HG03196 (cell line): ENCODE data around the gene GPR179.

Source experiments
- ATAC-seq: cut with Tn5 transposase; IDR thresholded peaks from one replicate; pipeline ENCODE4 v1.9.1; 2021; ENCODE audit not compliant: unreplicated experiment

The GPR179 gene, protein sequence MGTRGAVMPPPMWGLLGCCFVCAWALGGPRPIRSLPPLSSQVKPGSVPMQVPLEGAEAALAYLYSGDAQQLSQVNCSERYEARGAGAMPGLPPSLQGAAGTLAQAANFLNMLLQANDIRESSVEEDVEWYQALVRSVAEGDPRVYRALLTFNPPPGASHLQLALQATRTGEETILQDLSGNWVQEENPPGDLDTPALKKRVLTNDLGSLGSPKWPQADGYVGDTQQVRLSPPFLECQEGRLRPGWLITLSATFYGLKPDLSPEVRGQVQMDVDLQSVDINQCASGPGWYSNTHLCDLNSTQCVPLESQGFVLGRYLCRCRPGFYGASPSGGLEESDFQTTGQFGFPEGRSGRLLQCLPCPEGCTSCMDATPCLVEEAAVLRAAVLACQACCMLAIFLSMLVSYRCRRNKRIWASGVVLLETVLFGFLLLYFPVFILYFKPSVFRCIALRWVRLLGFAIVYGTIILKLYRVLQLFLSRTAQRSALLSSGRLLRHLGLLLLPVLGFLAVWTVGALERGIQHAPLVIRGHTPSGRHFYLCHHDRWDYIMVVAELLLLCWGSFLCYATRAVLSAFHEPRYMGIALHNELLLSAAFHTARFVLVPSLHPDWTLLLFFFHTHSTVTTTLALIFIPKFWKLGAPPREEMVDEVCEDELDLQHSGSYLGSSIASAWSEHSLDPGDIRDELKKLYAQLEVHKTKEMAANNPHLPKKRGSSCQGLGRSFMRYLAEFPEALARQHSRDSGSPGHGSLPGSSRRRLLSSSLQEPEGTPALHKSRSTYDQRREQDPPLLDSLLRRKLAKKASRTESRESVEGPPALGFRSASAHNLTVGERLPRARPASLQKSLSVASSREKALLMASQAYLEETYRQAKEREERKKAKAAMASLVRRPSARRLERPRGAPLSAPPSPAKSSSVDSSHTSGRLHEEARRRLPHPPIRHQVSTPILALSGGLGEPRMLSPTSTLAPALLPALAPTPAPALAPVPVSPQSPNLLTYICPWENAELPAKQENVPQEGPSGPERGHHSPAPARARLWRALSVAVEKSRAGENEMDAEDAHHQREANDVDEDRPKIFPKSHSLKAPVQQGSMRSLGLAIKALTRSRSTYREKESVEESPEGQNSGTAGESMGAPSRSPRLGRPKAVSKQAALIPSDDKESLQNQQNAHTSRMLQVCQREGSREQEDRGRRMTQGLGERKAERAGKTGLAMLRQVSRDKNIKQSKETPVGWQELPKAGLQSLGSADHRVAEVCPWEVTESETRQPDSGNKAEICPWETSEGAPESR (N-terminal part only)

DNA sequence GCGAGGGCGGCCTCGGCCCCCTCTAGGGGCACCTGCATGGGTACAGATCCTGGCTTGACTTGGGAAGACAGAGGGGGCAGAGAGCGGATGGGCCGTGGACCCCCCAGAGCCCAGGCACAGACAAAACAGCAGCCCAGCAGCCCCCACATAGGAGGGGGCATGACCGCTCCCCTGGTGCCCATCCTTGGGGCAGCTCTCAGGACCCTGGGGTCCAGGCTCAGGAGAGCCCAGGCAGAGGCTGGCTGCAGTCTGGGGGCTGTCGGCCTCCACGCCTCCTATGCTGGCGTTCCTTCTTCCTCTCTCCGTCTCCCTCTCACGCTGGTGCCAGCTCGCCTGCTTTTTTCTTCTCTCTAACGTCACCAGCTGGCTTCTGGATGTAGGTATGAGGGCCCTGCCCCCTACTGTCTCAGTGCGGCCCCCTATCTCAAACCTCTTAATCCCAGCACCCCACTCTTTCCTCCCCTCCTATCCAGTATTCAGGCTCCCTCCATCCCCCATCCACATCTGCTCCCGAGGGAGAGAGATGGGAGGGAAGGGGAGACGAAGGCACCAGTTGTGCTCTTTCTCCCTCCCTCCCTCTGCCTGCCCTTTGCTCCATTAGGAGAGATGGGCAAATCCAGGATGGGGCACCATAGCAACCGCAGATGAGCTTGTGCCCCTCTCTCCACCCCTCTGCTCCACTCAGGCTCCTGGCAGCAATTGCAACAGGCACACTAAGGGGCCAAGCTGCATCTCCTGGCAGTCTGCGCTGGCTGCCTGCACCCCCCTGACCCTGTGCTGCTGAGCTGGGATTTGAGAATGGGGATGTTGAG is at the start of gene GPR179:
Gene GPR179, minus strand, starts transcription at position 349 of the 812 bp plus-strand sequence. Its CDS starts 167 bp downstream, at position 182.
- ATAC-seq, result no peak

DNA sequence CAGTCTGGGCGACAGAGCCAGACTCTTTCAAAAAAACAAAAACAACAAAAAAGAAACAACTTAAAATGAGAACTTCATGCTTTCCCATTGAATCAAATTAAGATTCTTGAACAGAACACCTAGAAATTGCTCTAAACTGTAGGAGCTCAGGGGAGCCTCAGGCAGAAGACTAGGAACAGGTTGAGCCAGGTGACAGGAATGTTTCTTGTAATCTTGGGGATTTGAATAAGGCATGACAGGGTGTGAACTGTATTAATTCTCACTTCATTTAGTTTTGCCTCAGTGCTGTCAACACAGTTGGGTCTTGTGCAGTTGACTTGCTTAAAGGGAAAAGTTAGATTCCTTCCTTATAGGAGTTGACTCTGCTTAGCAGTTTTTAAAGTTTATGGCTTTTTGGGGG is 35.7 kb upstream of the GPR179 start:
- no peak for ATAC-seq

DNA sequence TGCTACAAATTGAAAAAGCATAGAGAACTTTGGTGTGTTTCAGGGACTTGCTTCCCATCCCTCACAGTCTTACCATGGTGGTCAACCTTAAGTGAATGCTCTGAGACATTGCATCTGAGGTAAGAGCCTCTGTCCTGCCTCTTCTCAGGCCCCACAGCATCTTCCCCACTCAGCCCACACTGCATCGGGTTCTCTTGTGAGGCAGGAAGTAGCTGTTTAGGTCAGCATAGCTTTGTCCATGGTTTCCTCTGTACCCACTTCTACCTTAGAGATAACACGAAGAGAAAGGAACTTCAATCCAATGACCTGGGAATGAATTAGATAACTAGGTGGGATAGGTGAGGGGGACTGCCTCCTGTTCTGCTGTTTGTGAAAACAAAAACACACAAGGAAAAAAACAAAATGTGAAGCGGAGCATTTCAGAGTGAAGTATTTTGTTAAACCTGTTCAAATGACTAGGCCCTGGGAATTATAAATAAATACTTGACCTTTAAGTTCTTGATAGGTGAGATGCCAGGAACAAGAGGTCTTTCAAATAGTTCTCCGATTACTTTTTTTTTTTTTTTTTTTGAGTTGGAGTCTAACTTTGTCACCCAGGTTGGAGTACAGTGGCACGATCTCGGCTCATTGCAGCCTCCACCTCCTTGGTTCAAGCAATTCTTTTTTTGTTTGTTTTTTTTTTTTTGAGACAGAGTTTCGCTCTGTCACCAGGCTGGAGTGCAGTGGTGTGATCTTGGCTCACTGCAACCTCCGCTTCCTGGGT is 25.5 kb upstream of the GPR179 start:
- ATAC-seq, result no peak

DNA sequence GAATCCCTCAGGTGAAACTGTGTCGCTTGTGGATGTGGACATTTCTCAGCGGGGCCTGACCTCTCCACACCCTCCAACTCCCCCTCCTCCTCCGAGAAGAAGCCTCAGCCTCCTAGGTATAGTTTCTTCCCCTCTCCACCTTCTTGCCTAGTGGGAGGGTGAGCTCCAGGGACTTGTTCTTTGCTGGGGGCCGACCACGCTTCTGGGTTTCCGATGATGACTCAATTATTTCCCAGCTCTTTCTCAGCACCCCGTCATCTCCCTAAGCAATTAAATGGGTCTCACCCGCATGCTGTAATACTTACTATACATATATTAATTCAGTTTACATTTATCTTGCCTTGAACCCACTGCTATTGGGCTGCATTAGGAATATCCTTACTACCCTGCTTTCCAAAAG is 21.0 kb upstream of the GPR179 start:
- ATAC-seq, result no peak

DNA sequence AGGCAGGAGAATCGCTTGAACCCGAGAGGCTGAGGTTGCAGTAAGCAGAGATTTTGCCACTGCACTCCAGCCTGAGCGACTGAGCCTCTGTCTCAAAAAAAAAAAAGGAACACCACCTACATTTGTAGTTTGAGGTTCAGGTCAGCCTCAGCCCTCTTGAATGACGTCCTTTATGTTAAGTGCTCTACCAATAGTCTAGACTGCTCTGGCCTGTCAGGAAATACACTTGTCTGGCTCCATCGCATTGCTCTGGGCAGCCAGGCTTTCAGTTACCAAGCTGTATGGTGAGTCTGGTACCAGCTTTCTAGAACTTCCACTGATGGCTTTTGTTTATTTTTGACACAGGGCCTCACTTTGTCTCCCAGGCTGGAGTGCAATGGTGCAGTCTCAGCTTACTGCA is 19.3 kb upstream of the GPR179 start:
- no peak for ATAC-seq

DNA sequence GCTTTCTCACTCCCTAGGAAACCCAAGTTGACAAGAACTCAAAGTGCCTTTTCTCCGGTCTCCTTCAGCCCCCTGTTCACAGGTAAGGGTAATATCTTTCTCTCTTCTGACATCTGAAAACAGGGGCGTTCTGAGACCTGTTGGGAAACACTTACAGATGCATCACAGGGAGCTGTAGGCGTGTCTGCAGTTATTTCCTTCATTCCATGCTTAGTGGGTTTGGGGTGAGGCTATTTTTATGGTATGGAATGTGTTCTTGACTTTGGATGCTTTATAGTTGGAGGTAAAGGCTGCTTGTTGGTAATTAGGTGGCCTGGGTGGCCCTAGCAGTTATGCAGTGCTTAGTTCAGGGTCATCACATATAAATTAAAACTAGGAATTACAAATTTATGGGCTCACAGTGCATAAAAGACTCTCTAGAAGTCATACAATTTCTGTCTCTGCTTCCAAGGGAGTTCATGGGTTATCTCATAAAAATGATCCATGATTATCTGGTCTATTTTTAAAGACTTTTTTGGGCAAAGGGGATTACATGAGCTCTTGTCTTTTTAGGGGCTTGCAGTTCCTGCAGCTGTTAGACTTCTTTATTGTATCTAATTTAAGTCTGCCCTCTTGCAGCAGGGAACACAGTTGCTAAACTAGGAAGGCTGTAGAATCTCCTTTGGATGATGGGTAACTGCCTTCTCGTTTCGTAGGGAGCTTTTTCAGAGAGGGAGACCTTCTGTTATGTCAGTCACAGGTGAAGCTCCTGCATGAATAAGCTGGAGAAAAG is 18.1 kb upstream of the GPR179 start:
- no peak for ATAC-seq

DNA sequence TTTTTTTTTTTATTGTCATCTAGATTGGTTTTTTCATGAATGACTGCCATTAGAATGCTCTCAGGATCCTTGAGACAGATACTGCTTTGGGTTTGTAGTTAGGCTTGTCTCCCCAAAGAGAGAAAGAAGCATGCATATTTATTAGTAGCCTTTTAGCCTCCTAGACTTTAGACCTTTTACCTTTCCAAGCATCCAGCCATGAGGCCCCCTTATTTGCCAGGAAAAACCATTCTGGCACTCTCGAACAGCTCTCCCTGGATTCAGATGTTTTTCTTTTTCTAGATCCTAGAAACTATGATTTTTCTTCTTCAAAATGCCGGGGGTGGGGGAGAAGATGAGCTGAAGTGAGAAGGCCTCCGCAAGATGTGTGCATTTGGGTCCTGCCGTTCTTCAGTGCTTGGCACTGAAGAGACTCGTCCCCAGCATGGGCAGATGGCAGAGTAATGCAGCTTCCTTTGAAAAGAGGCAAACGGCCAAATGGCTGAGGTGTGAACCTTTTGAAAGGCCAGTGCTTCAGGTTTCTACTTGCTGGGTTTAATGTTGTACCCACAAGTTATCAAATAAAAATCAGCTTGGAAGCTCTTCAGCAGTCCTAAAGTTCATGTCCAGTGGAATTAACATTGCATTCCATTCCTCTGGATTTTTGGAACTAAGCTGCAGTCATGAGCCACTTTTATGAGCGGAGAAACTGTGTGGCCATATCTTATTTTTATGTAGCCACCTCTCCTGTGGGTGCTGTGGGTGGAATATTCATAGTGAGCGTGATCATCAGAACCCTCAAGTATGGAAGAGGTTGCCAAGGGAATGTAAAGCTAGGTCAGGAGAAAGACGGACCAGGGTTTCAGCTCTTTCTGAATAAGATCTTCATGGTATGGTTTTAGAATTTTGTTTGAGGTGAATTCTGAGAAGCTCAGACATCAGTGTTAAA is 15.1 kb upstream of the GPR179 start:
- no peak for ATAC-seq

DNA sequence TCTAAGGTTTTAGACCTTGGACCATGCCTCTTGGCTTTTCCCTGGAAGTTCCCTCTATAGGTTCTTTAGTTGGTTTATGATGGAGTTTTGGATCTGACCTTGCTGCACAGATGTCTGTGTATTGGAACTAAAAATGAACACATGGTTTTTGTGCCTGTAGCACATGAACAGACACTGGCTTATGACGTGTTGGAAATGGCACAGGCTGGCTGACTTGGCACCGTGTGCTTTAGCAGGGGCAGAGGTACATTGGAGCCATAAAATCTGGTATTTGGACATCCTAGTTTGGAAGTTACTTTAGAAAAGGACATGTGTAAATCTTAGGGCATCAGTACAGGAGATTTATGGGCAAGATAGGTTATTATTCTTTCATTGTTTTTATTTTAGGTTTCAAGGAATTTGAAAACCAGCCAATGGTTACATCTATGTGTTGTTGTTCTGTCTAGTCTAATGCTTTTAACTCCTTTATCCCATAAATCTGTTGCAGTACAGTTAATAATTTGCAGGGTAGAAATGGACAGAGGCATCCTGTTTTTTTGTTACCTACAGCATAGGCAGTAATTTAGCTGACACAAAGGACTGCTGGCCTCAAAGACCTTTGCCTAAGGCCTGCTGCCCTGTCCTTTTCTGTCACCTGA is 13.8 kb upstream of the GPR179 start:
- ATAC-seq, result no peak

DNA sequence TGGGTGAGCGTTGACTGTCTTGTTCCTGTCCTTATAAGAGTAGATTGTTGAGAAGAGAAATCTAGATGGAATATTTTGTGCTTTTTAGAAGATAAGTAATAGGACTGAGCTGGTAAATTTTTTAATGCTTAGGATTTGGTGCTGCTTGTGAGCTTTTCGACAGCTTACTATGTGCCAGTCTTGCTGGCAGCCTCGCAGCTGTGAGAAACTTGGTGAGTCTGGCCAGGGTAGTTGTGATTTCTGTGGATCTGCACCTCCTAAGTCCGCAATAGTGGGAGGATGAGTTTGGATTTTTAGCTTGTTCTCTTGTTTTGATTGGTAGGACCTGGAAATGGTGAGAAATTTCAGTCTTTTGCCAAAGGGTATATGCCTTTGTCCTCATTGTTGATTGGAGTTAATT is 11.5 kb upstream of the GPR179 start:
- ATAC-seq, result no peak

DNA sequence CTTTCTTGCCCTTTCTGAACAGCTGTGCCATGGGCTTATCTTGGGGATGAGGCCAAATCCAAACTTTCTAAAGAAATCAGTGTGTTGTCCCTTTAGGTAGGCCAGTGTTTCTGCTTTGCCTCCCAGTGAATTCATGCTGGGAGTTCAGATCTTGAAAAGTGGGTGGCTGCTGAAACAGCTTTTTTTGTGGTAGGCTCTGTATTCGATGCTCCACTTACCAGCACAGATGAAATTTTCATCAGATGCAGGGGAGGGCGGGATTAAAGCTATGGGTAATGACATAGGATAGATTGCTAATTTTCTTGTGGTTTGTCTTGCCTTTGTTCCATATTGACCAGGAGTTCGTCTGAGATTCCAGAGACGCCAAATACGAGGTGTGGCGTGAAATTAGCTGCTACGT is 10.7 kb upstream of the GPR179 start:
- ATAC-seq, result no peak

DNA sequence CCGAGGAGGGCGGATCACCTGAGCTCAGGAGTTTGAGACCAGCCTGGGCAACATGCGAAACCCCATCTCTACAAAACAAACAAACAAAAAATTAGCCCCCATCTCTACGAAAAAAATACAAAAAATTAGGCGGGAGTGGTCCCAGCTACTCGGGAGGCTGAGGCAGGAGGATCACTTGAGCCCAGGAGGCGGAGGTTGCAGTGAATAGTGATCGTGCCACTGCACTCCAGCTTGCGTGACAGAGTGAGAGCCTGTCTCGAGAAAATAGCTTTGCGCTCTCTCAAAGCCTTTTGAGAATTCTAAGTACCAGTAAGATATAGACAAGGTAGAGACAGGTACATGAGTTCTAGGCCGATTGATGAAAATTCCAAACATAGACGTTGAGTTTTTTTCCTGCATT is 9.9 kb upstream of the GPR179 start:
- ATAC-seq, result no peak

DNA sequence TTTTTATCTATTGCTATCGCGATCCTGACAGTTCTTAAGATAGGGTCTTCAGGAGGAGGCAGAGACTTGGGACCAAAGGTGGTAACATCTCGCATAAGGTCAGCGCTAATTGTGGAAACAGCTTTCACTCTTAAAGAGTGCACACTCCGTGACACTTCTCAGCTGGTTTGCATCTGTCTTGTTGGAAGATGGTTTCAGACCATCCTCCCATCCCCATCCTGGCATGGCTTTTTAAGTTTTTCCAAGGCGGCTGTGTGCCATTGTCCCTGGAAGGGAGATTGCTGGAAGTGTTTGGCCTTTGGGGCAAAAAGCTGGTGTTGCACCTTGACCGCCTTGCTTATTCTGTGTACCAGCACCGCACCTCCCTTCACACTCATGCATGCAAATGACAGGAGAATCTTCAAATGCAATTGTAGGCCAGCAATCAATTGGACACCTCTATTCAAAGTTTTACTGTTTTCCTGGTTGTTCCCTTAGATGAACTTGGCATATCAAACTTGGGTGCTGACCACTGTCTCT is 9.4 kb upstream of the GPR179 start:
- no peak for ATAC-seq

DNA sequence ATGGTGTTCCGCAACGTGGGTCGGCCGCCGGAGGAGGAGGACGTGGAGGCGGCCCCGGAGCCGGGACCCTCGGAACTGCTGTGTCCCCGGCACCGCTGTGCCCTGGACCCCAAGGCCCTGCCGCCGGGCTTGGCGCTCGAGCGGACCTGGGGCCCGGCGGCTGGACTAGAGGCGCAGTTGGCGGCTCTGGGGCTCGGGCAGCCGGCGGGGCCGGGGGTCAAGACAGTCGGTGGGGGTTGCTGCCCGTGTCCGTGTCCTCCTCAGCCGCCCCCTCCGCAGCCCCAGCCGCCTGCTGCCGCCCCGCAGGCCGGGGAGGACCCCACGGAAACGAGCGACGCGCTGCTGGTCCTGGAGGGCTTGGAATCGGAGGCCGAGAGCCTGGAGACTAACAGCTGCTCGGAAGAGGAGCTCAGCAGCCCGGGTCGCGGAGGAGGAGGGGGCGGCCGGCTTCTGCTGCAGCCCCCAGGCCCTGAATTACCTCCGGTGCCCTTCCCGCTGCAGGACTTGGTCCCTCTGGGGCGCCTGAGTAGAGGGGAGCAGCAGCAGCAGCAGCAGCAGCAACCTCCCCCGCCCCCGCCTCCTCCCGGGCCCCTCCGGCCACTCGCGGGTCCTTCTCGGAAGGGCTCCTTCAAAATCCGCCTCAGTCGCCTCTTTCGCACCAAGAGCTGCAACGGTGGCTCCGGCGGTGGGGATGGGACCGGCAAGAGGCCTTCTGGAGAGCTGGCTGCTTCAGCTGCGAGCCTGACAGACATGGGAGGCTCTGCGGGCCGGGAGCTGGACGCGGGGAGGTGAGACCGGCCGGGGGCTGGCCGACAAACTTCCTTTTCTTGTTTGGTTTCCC is 8.7 kb upstream of the GPR179 start:
- ATAC-seq, result no peak

DNA sequence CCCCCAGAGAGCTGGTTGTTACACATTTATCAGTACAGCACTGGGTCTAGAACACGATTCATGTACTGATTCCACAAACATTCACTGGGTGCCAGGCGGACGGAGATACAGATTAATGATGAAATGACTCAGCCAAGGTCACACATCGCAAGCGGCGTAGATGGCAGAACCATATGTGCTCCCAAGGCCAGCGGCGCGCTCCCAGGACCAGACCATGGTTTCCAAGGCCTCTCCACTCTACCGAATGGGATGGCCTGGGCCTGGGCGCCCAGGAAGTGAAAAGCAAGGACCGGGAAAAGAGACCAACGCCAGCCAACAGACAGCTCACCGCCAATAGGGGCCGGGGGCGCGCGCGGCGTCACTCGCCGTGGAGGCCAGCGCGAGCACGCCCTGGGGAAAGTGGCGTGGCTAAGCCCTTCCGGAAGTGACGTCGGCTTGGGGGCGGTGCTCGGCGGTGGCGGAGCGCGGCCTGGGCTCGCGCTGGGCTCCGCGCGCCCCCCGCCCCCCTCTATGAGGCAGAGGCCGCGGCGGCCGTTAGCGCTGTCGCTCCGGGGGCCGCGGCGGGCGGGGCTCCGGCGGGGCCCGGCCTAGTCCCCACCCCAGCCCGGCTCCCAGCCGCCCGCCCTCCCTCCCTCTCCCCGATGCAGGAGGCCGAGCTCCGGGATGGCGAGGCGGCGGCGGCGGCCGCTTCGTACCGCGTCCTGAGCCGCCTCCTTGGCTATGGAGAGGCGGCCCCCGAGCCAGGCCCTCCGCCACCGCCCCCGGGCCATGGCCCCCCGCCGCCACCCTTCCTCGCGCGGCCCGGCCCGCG is 7.9 kb upstream of the GPR179 start, which contains the start of gene SOCS7:
Gene SOCS7, plus strand, starts transcription at position 433 of the 811 bp plus-strand sequence. Its CDS starts 209 bp downstream, at position 642.
- ATAC-seq, result peak; percentile 81

DNA sequence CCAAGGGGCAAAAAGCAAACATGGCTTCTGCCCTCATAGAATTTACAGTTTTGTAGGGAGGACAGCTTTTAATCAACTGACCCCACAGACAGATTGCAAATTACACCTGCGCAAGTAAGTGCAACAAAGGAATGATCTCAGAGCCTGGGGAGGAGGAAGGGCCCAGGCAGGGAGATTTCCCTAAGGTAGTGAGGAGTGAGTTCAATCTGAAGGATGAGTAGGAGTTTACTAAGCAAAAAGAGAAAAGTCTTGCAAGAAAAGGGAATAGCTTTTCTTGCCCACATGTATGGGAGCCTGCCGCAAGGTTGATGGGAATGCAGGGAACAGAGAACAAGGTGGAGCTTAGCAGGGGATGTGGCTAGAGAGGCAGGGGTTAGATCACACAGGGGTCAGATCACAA is 6.3 kb upstream of the GPR179 start:
- ATAC-seq, result no peak
